Activated CD8-positive, alpha-beta memory T cell treated with anti-CD3 and anti-CD28 coated beads for 36 hours (primary cell): ENCODE data around the gene PCTP. TPM values are rescaled to one million over a fixed set of nuclear protein-coding genes. Genes with fewer than 3 reads are reported as not detected.

Source experiments
- CTCF ChIA-PET: fragments of 350-600 bp; sonication (Branson Sonifier 250); formaldehyde crosslinking; loops from one replicate; lab custom pipeline; 2021; ENCODE audit warnings: antibody characterized with exemption; lab: Charles Lee
- POLR2A ChIA-PET: fragments of 350-600 bp; sonication (Branson Sonifier 250); formaldehyde crosslinking; loops from one replicate; lab custom pipeline; 2021; ENCODE audit warnings: antibody characterized with exemption; lab: Charles Lee
- total RNA-seq, 2 experiments: library from RNA; stranded (reverse); gene quantifications; one replicate each; pipeline ENCODE4 v1.2.3, GENCODE V29; 2021

PCTP gene
- total RNA-seq, 2 experiments from 2014 or later: 8.3 to 9.2 TPM

GRCh38 chr17:55822028-55822427, 71.2 kb downstream of the PCTP start:
- POLR2A ChIA-PET: no interaction called here
- CTCF ChIA-PET: no interaction called here

- ChIA-PET POLR2A (no interaction called here), CTCF (no interaction called here)
Observed at GRCh38 chr17:55825213-55825612, 74.4 kb downstream of the PCTP start.

Other genes starting within 250 kb of the PCTP start
- gene SMIM36, start 239.6 kb upstream of the PCTP start, total RNA-seq: not detected
- not detected for gene TMEM100, start 28.2 kb upstream of the PCTP start, total RNA-seq